A549 (cell line): Measurements from ENCODE around the gene NTRK3.

Experiments used
- CTCF ChIP-seq: fragments of >200 bp; sonication (Bioruptor Twin); formaldehyde crosslinking; IDR thresholded peaks from 3 replicates; pipeline ENCODE4 v1.5.1; 2016
- EHF ChIP-seq: fragments of 250-450 bp; sonication (Bioruptor Pico); IDR thresholded peaks from 2 replicates; pipeline ENCODE4 v1.5.0; 2020; ENCODE audit warnings: mild to moderate bottlenecking
- HOXA7 ChIP-seq: fragments of 250-450 bp; sonication (Bioruptor Pico); IDR thresholded peaks from 2 replicates; pipeline ENCODE4 v1.5.0; 2020; ENCODE audit warnings: mild to moderate bottlenecking, moderate library complexity
- POLR2A ChIP-seq: IDR thresholded peaks from 2 replicates; pipeline ENCODE4 v1.6.1; 2012; ENCODE audit warnings: mild to moderate bottlenecking, low read length

GRCh38 chr15:87851497-87851896, 405.0 kb downstream of the NTRK3 start:
- TF ChIP-seq HOXA7 (CRISPR knock-in tag): no peak
- no peak for TF ChIP-seq EHF (CRISPR knock-in tag)
- no peak for TF ChIP-seq POLR2A
- no peak for TF ChIP-seq CTCF
